ENCODE measurements around the gene C1R. TPM values are rescaled to one million over a fixed set of nuclear protein-coding genes. Genes with fewer than 3 reads are reported as not detected.

Gene C1R
- polyA plus RNA-seq, 3 donors = 0.14 to 0.88 TPM; not detected in 1

DNA sequence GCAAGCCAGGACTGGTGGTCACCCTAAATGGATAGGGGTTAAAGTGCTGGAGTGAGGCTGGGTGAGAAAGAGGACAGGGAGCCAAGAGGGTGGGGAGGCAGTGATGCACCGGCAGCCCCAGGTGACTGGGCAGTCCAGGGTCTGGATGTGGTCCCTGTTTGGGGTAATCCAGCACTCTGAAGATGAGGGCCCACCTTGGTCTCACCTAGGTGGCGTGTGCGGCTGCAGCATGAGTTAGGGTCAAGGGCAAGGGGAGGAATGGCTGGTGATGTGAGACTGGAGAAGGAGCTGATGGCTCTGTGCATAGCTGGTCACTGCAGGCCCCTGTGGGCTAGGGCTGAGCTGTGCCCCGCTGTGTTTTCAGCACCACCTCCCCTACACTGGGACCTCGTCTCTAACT is 18.4 kb upstream of the C1R start:
- WGBS (ENCODE audit: insufficient coverage) = 100% methylated on average over 2 of the region's 5 CpGs
- H3K27me3 Mint-ChIP-seq (ENCODE audit: low read depth in 3 of 3) = peaks cover 0 to 2% (median 0%) of the 10 kb centered on the region in 3 donors
- peaks cover 34% of the 10 kb centered on the region for H3K4me1 Mint-ChIP-seq
- no peaks in the 10 kb centered on the region for H4K20me1 ChIP-seq (ENCODE audit: insufficient read depth, low read length)
- no peak overlapping the region for H3K4me2 ChIP-seq (replicated peaks; ENCODE audit: extremely low read depth, low read length, poor library complexity, severe bottlenecking)
- H3K79me2 ChIP-seq (ENCODE audit: insufficient read depth, low read length) = peaks cover 21% of the 10 kb centered on the region
- no peak for DNase-seq
- H3K9ac ChIP-seq (ENCODE audit: insufficient read depth, low read length, poor library complexity, severe bottlenecking) = no peak overlapping the region
- H2AFZ ChIP-seq (ENCODE audit: insufficient read depth, low read depth, low read length, poor library complexity, severe bottlenecking) = no peak overlapping the region
- no peak overlapping the region for H3K4me3 Mint-ChIP-seq
- H3K4me3 ChIP-seq (replicated peaks in 1 of 3; ENCODE audit: low read depth in 2 of 3, low read length in 3 of 3) = no peak overlapping the region
- peak overlapping the region in 1 of 7 donors; percentile 70 for H3K27ac Mint-ChIP-seq
- no peak for TF ChIP-seq CTCF (IDR thresholded peaks at IDR 0.05)
- H3K36me3 Mint-ChIP-seq = peaks cover 31 to 36% of the 10 kb centered on the region in 2 donors
- intact Hi-C loops (cut with micrococcal nuclease) = loop anchor here (5.0 to 10.0 kb wide), 3 partner anchors 86 to 243 kb away; partner anchors contain the start of gene TPI1 (in 1 of the 2)
- H3K4me1 ChIP-seq (ENCODE audit: control insufficient read depth in 1 of 2, insufficient read depth in 2 of 2, low read length in 2 of 2) = peaks cover 18 to 19% of the 10 kb centered on the region in 2 donors
- peaks cover 0 to 12% of the 10 kb centered on the region in 2 donors for H3K36me3 ChIP-seq (replicated peaks in 1 of 2; ENCODE audit: control insufficient read depth in 1 of 2, insufficient read depth in 2 of 2, low read length in 2 of 2)
- peaks cover 2 to 16% (median 12%) of the 10 kb centered on the region in 7 donors for H3K9me3 Mint-ChIP-seq
- H3K27ac ChIP-seq (ENCODE audit: low read depth in 1 of 2, low read length in 2 of 2) = no peak overlapping the region
- H3K9me3 ChIP-seq (replicated peaks in 1 of 2; ENCODE audit: control insufficient read depth in 1 of 2, insufficient read depth in 1 of 2, low read length in 2 of 2) = peaks cover 0 to 5% of the 10 kb centered on the region in 2 donors
- H3K27me3 ChIP-seq (ENCODE audit: control insufficient read depth in 2 of 2, insufficient read depth in 2 of 2, low read length in 2 of 2) = no peaks in the 10 kb centered on the region

- no peak for DNase-seq
- H3K36me3 Mint-ChIP-seq = peaks cover 27 to 36% of the 10 kb centered on the region in 2 donors
- WGBS (ENCODE audit: insufficient coverage) = no CpG with 5 or more reads among the region's 5 CpGs
- Histone ChIP-seq H3K27ac (ENCODE audit: low read depth in 1 of 2, low read length in 2 of 2) (no peak overlapping the region), H3K4me2 (replicated peaks; ENCODE audit: extremely low read depth, low read length, poor library complexity, severe bottlenecking) (peak overlapping the region; percentile 90), H3K4me3 (replicated peaks in 1 of 3; ENCODE audit: low read depth in 2 of 3, low read length in 3 of 3) (peak overlapping the region in 1 of 3 experiments; percentile 85), H4K20me1 (ENCODE audit: insufficient read depth, low read length) (no peaks in the 10 kb centered on the region), H3K4me1 (ENCODE audit: control insufficient read depth in 1 of 2, insufficient read depth in 2 of 2, low read length in 2 of 2) (peaks cover 18 to 19% of the 10 kb centered on the region in 2 donors), H3K79me2 (ENCODE audit: insufficient read depth, low read length) (peaks cover 29% of the 10 kb centered on the region), H3K9me3 (replicated peaks in 1 of 2; ENCODE audit: control insufficient read depth in 1 of 2, insufficient read depth in 1 of 2, low read length in 2 of 2) (peaks cover 0 to 5% of the 10 kb centered on the region in 2 donors), H2AFZ (ENCODE audit: insufficient read depth, low read depth, low read length, poor library complexity, severe bottlenecking) (peak overlapping the region; percentile 44), H3K9ac (ENCODE audit: insufficient read depth, low read length, poor library complexity, severe bottlenecking) (peak overlapping the region; percentile 7), H3K27me3 (ENCODE audit: control insufficient read depth in 2 of 2, insufficient read depth in 2 of 2, low read length in 2 of 2) (no peaks in the 10 kb centered on the region), H3K36me3 (replicated peaks in 1 of 2; ENCODE audit: control insufficient read depth in 1 of 2, insufficient read depth in 2 of 2, low read length in 2 of 2) (peaks cover 3 to 16% of the 10 kb centered on the region in 2 donors)
- peaks cover 33% of the 10 kb centered on the region for H3K4me1 Mint-ChIP-seq
- H3K4me3 Mint-ChIP-seq = peak overlapping the region; percentile 86 to 94
- intact Hi-C loops (cut with micrococcal nuclease) = loop anchor here (2.0 to 5.0 kb wide), 2 partner anchors 187 to 241 kb away; no protein-coding TSS in a partner anchor
- H3K27ac Mint-ChIP-seq = peak overlapping the region in 3 of 7 donors; percentile 87 to 97 (median 88)
- peaks cover 0 to 10% (median 6%) of the 10 kb centered on the region in 7 donors for H3K9me3 Mint-ChIP-seq
- TF ChIP-seq CTCF (IDR thresholded peaks at IDR 0.05) = no peak
- peaks cover 0 to 2% (median 0%) of the 10 kb centered on the region in 3 donors for H3K27me3 Mint-ChIP-seq (ENCODE audit: low read depth in 3 of 3)
These were observed 17.3 kb upstream of the C1R start for GRCh38 chr12:7109572-7109920.
